OCI-LY3 (cell line): Measurements from ENCODE around the gene ROCK2.

Source experiments
- H2AFZ ChIP-seq: fragments of 200-600, 300-600 bp; shearing (Covaris generic); 2 replicates; pipeline ENCODE4 v1.6.0; 2014; ENCODE audit warnings: antibody characterized with exemption, low read depth, low read length
- H3K27ac ChIP-seq: fragments of 200-600, 300-600 bp; sonication (generic); 2 replicates; pipeline ENCODE4 v1.5.1; 2014; ENCODE audit warnings: mild to moderate bottlenecking, low read length, moderate library complexity, mixed read lengths
- H3K27me3 ChIP-seq: fragments of 200-600, 300-600 bp; sonication (generic); 2 replicates; pipeline ENCODE4 v1.6.1; 2014; ENCODE audit warnings: low read depth, low read length, mixed read lengths
- H3K36me3 ChIP-seq: fragments of 200-600, 300-600 bp; sonication (generic); replicated peaks from 2 replicates; pipeline ENCODE3; 2014; ENCODE audit warnings: low read depth, low read length, mixed read lengths
- H3K4me1 ChIP-seq: fragments of 300-600, 200-600 bp; sonication (generic); 2 replicates; pipeline ENCODE4 v1.6.1; 2014; ENCODE audit warnings: low read length, mixed read lengths
- H3K4me2 ChIP-seq: fragments of 200-600, 300-600 bp; sonication (generic); 2 replicates; pipeline ENCODE4 v1.6.1; 2014; ENCODE audit warnings: low read length, mixed read lengths
- H3K4me3 ChIP-seq: fragments of 300-600, 200-600 bp; sonication (generic); 2 replicates; pipeline ENCODE4 v1.5.1; 2014; ENCODE audit warnings: antibody characterized with exemption, mild to moderate bottlenecking, low read length, moderate library complexity
- H3K79me2 ChIP-seq: fragments of 300-600, 200-600 bp; shearing (Covaris generic); 2 replicates; pipeline ENCODE4 v1.6.1; 2014; ENCODE audit warnings: mild to moderate bottlenecking, low read length, mixed read lengths
- H3K9ac ChIP-seq: fragments of 300-600, 200-600 bp; shearing (Covaris generic); 2 replicates; pipeline ENCODE4 v1.6.0; 2014; ENCODE audit warnings: mild to moderate bottlenecking, low read length, moderate library complexity
- H3K9me3 ChIP-seq: fragments of 200-600, 300-600 bp; shearing (Covaris generic); 2 replicates; pipeline ENCODE4 v1.6.1; 2014; ENCODE audit warnings: low read length, mixed read lengths; ENCODE audit not compliant: insufficient read depth
- H4K20me1 ChIP-seq: fragments of 200-600, 300-600 bp; sonication (generic); 2 replicates; pipeline ENCODE4 v1.6.1; 2016; ENCODE audit warnings: low read length, mixed read lengths; ENCODE audit not compliant: insufficient read depth
- CTCF ChIP-seq: fragments of 200-600, 300-600 bp; sonication (generic); IDR thresholded peaks from 2 replicates; pipeline ENCODE4 v1.5.1; 2014; ENCODE audit warnings: antibody characterized with exemption, low read length, low read depth
- EZH2phosphoT487 ChIP-seq: fragments of 200-600 bp; shearing (Covaris generic); IDR thresholded peaks from 2 replicates; pipeline ENCODE4 v1.6.1; 2018; ENCODE audit warnings: antibody characterized with exemption, mixed run types, low read depth

ROCK2 gene

GRCh38 chr2:11307764-11308415, 36.5 kb downstream of the ROCK2 start:
- Histone ChIP-seq H3K27me3 (no peaks in the 10 kb centered on the region), H3K9ac (no peak overlapping the region), H4K20me1 (peaks cover 20% of the 10 kb centered on the region), H2AFZ (no peak overlapping the region), H3K27ac (no peak overlapping the region), H3K4me1 (no peaks in the 10 kb centered on the region), H3K79me2 (peaks cover 74% of the 10 kb centered on the region), H3K4me3 (no peak overlapping the region), H3K4me2 (no peak overlapping the region), H3K9me3 (no peaks in the 10 kb centered on the region), H3K36me3 (no peaks in the 10 kb centered on the region)
- TF ChIP-seq CTCF, result no peak
- no peak for TF ChIP-seq EZH2phosphoT487

GRCh38 chr2:11305958-11306357, 38.5 kb downstream of the ROCK2 start:
- no peaks in the 10 kb centered on the region for H3K4me1 ChIP-seq
- no peaks in the 10 kb centered on the region for H3K27me3 ChIP-seq
- peaks cover 64% of the 10 kb centered on the region for H3K79me2 ChIP-seq
- H3K9ac ChIP-seq, result no peak overlapping the region
- TF ChIP-seq EZH2phosphoT487 (no peak), CTCF (no peak)
- no peaks in the 10 kb centered on the region for H3K9me3 ChIP-seq
- H3K4me3 ChIP-seq, result no peak overlapping the region
- H3K4me2 ChIP-seq, result no peak overlapping the region
- H3K36me3 ChIP-seq, result no peaks in the 10 kb centered on the region
- no peak overlapping the region for H3K27ac ChIP-seq
- no peak overlapping the region for H2AFZ ChIP-seq
- H4K20me1 ChIP-seq, result peaks cover 15% of the 10 kb centered on the region; the same call in 1 of the 2 replicates

GRCh38 chr2:11305338-11305737, 39.1 kb downstream of the ROCK2 start:
- H2AFZ ChIP-seq, result no peak overlapping the region
- H3K4me3 ChIP-seq, result no peak overlapping the region
- H3K36me3 ChIP-seq, result no peaks in the 10 kb centered on the region
- no peaks in the 10 kb centered on the region for H3K4me1 ChIP-seq
- no peak overlapping the region for H3K9ac ChIP-seq
- no peaks in the 10 kb centered on the region for H3K27me3 ChIP-seq
- H3K27ac ChIP-seq, result no peak overlapping the region
- no peaks in the 10 kb centered on the region for H3K9me3 ChIP-seq
- TF ChIP-seq CTCF, result no peak
- no peak for TF ChIP-seq EZH2phosphoT487
- peaks cover 12% of the 10 kb centered on the region; the same call in 1 of the 2 replicates for H4K20me1 ChIP-seq
- H3K79me2 ChIP-seq, result peaks cover 63% of the 10 kb centered on the region
- H3K4me2 ChIP-seq, result no peak overlapping the region

DNA sequence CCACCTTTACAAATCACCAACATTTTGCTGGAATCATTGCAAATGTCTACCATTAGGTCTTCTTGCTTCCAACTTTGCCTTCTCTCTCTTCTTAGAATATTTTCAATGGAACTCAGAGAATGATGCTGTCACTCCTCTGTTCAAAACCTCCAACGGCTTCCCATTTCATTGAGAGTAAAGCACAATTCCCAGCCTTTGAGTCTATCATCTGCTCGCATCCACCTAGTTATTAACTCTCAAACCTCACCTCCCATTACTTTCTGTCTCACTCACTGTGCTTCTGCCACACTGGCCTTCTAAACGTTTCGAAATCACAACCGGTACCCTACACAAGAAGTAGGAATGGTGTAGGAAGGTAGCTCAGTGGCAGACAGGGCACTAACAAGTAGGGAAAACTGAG, 40.0 kb downstream of the ROCK2 start:
- no peak overlapping the region for H3K27ac ChIP-seq
- no peaks in the 10 kb centered on the region for H3K36me3 ChIP-seq
- peaks cover 62% of the 10 kb centered on the region for H3K79me2 ChIP-seq
- no peak for TF ChIP-seq EZH2phosphoT487
- H3K9ac ChIP-seq, result no peak overlapping the region
- H3K9me3 ChIP-seq, result no peaks in the 10 kb centered on the region
- H3K27me3 ChIP-seq, result no peaks in the 10 kb centered on the region
- no peak overlapping the region for H3K4me3 ChIP-seq
- H3K4me2 ChIP-seq, result no peak overlapping the region
- peaks cover 12% of the 10 kb centered on the region for H4K20me1 ChIP-seq
- H3K4me1 ChIP-seq, result no peaks in the 10 kb centered on the region
- no peak overlapping the region for H2AFZ ChIP-seq
